BLaER1 (cell line): ENCODE results near the gene CCDC6.

ENCODE experiments used
- H3K27ac ChIP-seq: shearing (Covaris generic); formaldehyde crosslinking; 2 replicates; pipeline ENCODE4 v1.8.1; 2022
- H3K27me3 ChIP-seq: shearing (Covaris generic); formaldehyde crosslinking; 2 replicates; pipeline ENCODE4 v1.8.1; 2022
- H3K36me3 ChIP-seq: shearing (Covaris generic); formaldehyde crosslinking; 2 replicates; pipeline ENCODE4 v1.8.1; 2022
- H3K4me1 ChIP-seq: shearing (Covaris generic); formaldehyde crosslinking; 2 replicates; pipeline ENCODE4 v1.8.1; 2022
- H3K4me2 ChIP-seq: shearing (Covaris generic); formaldehyde crosslinking; 2 replicates; pipeline ENCODE4 v1.8.1; 2022
- H3K4me3 ChIP-seq: shearing (Covaris generic); formaldehyde crosslinking; 2 replicates; pipeline ENCODE4 v1.8.1; 2022
- H3K9ac ChIP-seq: shearing (Covaris generic); formaldehyde crosslinking; 2 replicates; pipeline ENCODE4 v1.8.1; 2022
- H3K9me3 ChIP-seq: shearing (Covaris generic); formaldehyde crosslinking; 2 replicates; pipeline ENCODE4 v1.8.1; 2022
- H4K20me1 ChIP-seq: shearing (Covaris generic); formaldehyde crosslinking; 2 replicates; pipeline ENCODE4 v1.8.1; 2022
- Cebpa-rat ChIP-seq: shearing (Covaris generic); IDR thresholded peaks from 2 replicates; pipeline ENCODE4 v1.8.1; 2022

The CCDC6 gene

GRCh38 chr10:59857049-59857448, 49.3 kb downstream of the CCDC6 start:
- no peak overlapping the region for H3K4me2 ChIP-seq
- no peak overlapping the region for H3K9ac ChIP-seq
- TF ChIP-seq Cebpa-rat = no peak
- no peak overlapping the region for H3K4me3 ChIP-seq
- no peak overlapping the region for H3K27ac ChIP-seq
- H3K36me3 ChIP-seq = peaks cover 38% of the 10 kb centered on the region
- H3K4me1 ChIP-seq = peaks cover 18% of the 10 kb centered on the region
- no peaks in the 10 kb centered on the region for H3K27me3 ChIP-seq
- H4K20me1 ChIP-seq = peaks cover 60% of the 10 kb centered on the region
- peaks cover 45% of the 10 kb centered on the region for H3K9me3 ChIP-seq

- Histone ChIP-seq H3K4me1 (peaks cover 18% of the 10 kb centered on the region), H3K27ac (no peak overlapping the region), H3K4me3 (no peak overlapping the region), H3K27me3 (no peaks in the 10 kb centered on the region), H3K36me3 (peaks cover 36% of the 10 kb centered on the region), H4K20me1 (peaks cover 63% of the 10 kb centered on the region), H3K4me2 (no peak overlapping the region), H3K9me3 (peaks cover 36% of the 10 kb centered on the region), H3K9ac (no peak overlapping the region)
- no peak for TF ChIP-seq Cebpa-rat
Observed at GRCh38 chr10:59856104-59856503, 50.3 kb downstream of the CCDC6 start.

GRCh38 chr10:59854571-59854970, 51.8 kb downstream of the CCDC6 start:
- Histone ChIP-seq H3K27me3 (no peaks in the 10 kb centered on the region), H3K27ac (no peak overlapping the region), H3K9ac (no peak overlapping the region), H3K9me3 (peaks cover 20% of the 10 kb centered on the region), H3K4me3 (no peak overlapping the region), H3K4me2 (no peak overlapping the region), H4K20me1 (peaks cover 55% of the 10 kb centered on the region), H3K4me1 (peaks cover 18% of the 10 kb centered on the region), H3K36me3 (peaks cover 32% of the 10 kb centered on the region)
- TF ChIP-seq Cebpa-rat = no peak

- TF ChIP-seq Cebpa-rat = no peak
- H3K4me1 ChIP-seq = peaks cover 18% of the 10 kb centered on the region
- no peak overlapping the region for H3K4me3 ChIP-seq
- H3K9me3 ChIP-seq = peaks cover 20% of the 10 kb centered on the region
- H4K20me1 ChIP-seq = peaks cover 39% of the 10 kb centered on the region
- H3K9ac ChIP-seq = no peak overlapping the region
- peak overlapping the region; percentile 58 for H3K4me2 ChIP-seq
- no peaks in the 10 kb centered on the region for H3K27me3 ChIP-seq
- H3K27ac ChIP-seq = no peak overlapping the region
- peaks cover 47% of the 10 kb centered on the region for H3K36me3 ChIP-seq
Observed at GRCh38 chr10:59852670-59853069, 53.7 kb downstream of the CCDC6 start.

GRCh38 chr10:59851864-59852263, 54.5 kb downstream of the CCDC6 start:
- H3K4me3 ChIP-seq = no peak overlapping the region
- H3K27ac ChIP-seq = no peak overlapping the region
- H3K9ac ChIP-seq = no peak overlapping the region
- TF ChIP-seq Cebpa-rat = no peak
- H3K4me1 ChIP-seq = peaks cover 24% of the 10 kb centered on the region
- peaks cover 31% of the 10 kb centered on the region for H4K20me1 ChIP-seq
- peaks cover 20% of the 10 kb centered on the region for H3K9me3 ChIP-seq
- no peaks in the 10 kb centered on the region for H3K27me3 ChIP-seq
- peaks cover 54% of the 10 kb centered on the region for H3K36me3 ChIP-seq
- no peak overlapping the region for H3K4me2 ChIP-seq

GRCh38 chr10:59847888-59848287, 58.5 kb downstream of the CCDC6 start:
- Histone ChIP-seq H3K9me3 (0 out of 2 replicates have a peak, but pooled peaks cover 6% of the 10 kb centered on the region), H3K27ac (no peak overlapping the region), H3K4me2 (no peak overlapping the region), H3K4me3 (no peak overlapping the region), H3K9ac (no peak overlapping the region), H3K4me1 (peaks cover 25% of the 10 kb centered on the region), H3K27me3 (no peaks in the 10 kb centered on the region), H4K20me1 (peaks cover 11% of the 10 kb centered on the region), H3K36me3 (peaks cover 72% of the 10 kb centered on the region)
- no peak for TF ChIP-seq Cebpa-rat

- H3K4me3 ChIP-seq = no peak overlapping the region
- H4K20me1 ChIP-seq = peaks cover 5% of the 10 kb centered on the region
- 0 out of 2 replicates have a peak, but pooled peaks cover 10% of the 10 kb centered on the region for H3K9me3 ChIP-seq
- no peak for TF ChIP-seq Cebpa-rat
- H3K27ac ChIP-seq = no peak overlapping the region
- H3K4me2 ChIP-seq = no peak overlapping the region
- H3K9ac ChIP-seq = no peak overlapping the region
- peaks cover 74% of the 10 kb centered on the region for H3K36me3 ChIP-seq
- peaks cover 20% of the 10 kb centered on the region for H3K4me1 ChIP-seq
- H3K27me3 ChIP-seq = no peaks in the 10 kb centered on the region
Observed at GRCh38 chr10:59847326-59847725, 59.0 kb downstream of the CCDC6 start.

GRCh38 chr10:59844436-59844835, 61.9 kb downstream of the CCDC6 start:
- Histone ChIP-seq H3K36me3 (peaks cover 80% of the 10 kb centered on the region), H3K27ac (no peak overlapping the region), H3K27me3 (no peaks in the 10 kb centered on the region), H3K4me3 (no peak overlapping the region), H4K20me1 (no peaks in the 10 kb centered on the region), H3K4me2 (no peak overlapping the region), H3K9ac (no peak overlapping the region), H3K9me3 (0 out of 2 replicates have a peak, but pooled peaks cover 10% of the 10 kb centered on the region), H3K4me1 (peaks cover 32% of the 10 kb centered on the region)
- no peak for TF ChIP-seq Cebpa-rat

GRCh38 chr10:59843748-59844147, 62.6 kb downstream of the CCDC6 start:
- Histone ChIP-seq H3K36me3 (peaks cover 78% of the 10 kb centered on the region), H3K9ac (no peak overlapping the region), H3K9me3 (0 out of 2 replicates have a peak, but pooled peaks cover 10% of the 10 kb centered on the region), H3K27ac (no peak overlapping the region), H3K4me3 (no peak overlapping the region), H3K27me3 (no peaks in the 10 kb centered on the region), H3K4me1 (peaks cover 39% of the 10 kb centered on the region), H3K4me2 (no peak overlapping the region), H4K20me1 (no peaks in the 10 kb centered on the region)
- no peak for TF ChIP-seq Cebpa-rat

- TF ChIP-seq Cebpa-rat = no peak
- Histone ChIP-seq H3K9ac (no peak overlapping the region), H3K27me3 (no peaks in the 10 kb centered on the region), H3K4me1 (peaks cover 56% of the 10 kb centered on the region), H4K20me1 (no peaks in the 10 kb centered on the region), H3K36me3 (peaks cover 60% of the 10 kb centered on the region), H3K9me3 (0 out of 2 replicates have a peak, but pooled peaks cover 10% of the 10 kb centered on the region), H3K4me2 (peak overlapping the region; percentile 13; the same call in 1 of the 2 replicates), H3K27ac (no peak overlapping the region), H3K4me3 (no peak overlapping the region)
Observed at GRCh38 chr10:59839576-59839975, 66.8 kb downstream of the CCDC6 start.
